Esophagus muscularis mucosa (tissue), 3 donors: ENCODE data around the gene TOX2.

ENCODE experiments used
- EP300 ChIP-seq: sonication (generic); formaldehyde crosslinking; IDR thresholded peaks from one replicate; pipeline ENCODE4 v1.6.1; 2017; ENCODE audit warnings: antibody characterized with exemption
- POLR2A ChIP-seq: fragments of 450-650 bp; IDR thresholded peaks from one replicate; pipeline ENCODE4 v1.6.1; 2017; ENCODE audit warnings: antibody characterized with exemption, moderate library complexity, mild to moderate bottlenecking, low read depth
- POLR2AphosphoS5 ChIP-seq, 2 donors: sonication (generic); formaldehyde crosslinking; IDR thresholded peaks; one replicate each; pipeline ENCODE4 v1.6.1; 2017; ENCODE audit warnings: antibody characterized with exemption in 2 of 2

GRCh38 chr20:44009679-44009992 is 95.0 kb downstream of the TOX2 start:
- TF ChIP-seq EP300 = no peak
- TF ChIP-seq POLR2AphosphoS5 (IDR thresholded peaks at IDR 0.05) = no peak
- TF ChIP-seq POLR2A = no peak
